SKM-1 (cell line): Measurements from ENCODE around the gene SLC24A3.

ENCODE experiments used
- DNase-seq: peaks from one replicate; lab custom pipeline; 2025; ENCODE audit not compliant: unreplicated experiment; lab: John Stamatoyannopoulos, UW

Gene SLC24A3

GRCh38 chr20:19380211-19380610 lies 167.8 kb downstream of the SLC24A3 start:
- no peak for DNase-seq

DNA sequence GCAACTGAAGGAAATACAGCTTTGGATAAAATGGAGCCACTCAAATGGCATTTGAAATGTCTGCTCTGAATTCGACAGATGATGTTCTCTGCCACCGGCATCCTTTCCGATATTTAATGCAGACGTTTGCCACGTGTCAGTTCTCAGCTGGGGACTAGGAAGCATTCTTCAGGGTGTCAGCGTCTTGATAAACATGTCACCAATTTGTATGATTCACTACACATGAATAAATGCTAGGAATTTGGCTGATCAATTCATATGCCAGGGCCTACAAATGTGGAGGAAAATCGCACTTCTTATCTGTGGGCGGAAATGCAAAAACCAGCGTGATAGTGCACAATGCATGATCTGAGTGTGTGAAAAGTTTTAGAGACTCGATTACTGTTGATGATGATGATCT lies 169.5 kb downstream of the SLC24A3 start:
- no peak for DNase-seq

DNA sequence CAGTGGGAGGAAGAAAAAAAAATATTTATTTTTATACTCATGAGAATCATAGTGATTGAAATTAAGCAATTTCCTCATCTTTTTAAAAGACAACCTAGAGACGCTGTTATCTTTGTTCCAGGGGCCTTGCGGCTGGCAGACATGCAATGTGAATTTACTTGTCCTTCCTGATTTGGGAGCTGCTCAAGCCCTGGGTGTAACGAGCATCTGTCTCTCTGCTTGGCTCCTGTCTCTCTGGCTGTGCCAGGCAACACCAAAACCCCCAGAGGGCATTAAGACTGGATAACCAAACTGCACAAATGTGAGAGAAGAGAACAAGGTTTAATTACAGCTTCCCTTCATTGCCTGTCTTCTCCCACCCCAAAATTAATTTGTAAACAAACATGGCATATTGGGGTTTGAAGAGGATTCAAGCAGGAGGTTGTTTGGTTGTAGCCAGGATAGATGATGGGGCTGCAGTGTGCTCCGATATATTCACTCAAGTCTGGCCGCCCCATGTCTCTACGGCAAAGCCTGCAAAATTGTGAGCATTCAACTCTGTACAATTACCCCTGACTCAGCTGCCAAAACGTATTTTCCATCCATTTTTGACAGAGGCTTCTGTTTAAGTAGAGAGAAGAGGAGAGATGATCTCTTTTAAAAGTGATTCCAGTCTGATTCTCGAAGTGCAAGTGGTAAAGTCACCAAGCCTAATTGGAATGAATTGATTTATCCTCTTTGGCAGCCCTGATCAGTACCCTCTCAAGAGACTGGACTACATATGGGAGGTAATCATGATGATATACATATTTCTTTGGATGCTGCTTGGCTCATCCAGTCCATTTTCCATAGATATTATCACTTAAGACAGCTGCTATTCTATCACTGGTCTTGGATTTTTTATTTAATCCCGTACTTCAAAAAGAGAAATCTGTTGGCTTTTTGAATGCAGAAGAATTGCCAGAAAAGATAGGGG lies 170.2 kb downstream of the SLC24A3 start:
- no peak for DNase-seq

GRCh38 chr20:19384940-19385339 lies 172.5 kb downstream of the SLC24A3 start:
- DNase-seq = no peak

DNA sequence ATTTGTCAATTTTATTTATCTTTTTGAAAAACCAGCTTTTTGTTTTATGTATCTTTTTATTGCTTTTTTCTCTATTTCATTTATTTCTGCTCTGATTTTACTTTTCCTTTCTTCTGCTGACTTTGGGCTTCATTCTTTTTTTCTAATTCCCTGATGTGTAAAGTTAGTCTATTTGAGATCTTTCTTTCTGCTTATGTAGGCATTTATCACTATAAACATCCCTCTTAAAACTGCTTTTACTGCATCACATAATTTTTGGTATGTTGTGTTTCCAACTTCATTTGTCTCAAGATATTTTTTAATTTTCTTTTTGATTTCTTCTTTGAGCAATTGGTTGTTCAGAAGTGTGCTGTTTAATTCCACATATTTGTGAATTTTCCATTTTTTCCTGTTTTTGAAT lies 174.8 kb downstream of the SLC24A3 start:
- no peak for DNase-seq

DNA sequence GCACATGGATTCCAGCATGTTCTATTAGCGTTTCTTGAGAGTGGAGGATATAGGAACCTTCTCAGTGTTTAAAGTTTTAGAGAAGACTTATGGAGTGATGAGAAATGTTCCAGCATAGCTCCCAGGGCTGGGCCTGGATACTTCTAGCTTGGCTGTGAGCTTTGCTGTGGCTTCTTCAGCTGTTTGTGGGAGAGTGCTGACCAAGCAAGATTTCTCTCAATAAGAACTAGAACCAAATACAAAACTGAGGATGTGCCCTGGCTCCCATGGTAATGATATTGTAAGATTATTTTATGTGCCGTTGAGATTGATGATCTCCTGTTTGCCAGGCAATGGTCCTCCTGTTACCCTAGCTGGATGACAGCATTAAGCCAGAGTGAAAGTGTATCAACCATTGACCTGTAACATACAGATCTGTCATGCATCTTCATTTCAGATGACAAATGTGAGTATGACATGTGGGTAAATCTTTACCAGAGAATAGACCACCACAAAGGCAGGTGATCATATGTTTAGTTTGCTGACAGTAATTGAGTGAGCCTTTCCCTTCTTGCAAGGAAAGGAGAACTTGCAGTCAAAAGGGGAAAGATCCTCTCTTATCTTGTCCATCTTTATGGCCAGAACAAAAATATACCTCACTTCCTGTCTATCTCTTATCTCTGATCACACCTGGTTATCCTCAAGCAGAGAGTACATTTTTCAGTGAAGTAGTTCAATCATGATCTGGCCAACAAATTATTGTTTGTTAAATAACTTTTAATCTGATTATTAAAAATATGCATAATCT lies 180.1 kb downstream of the SLC24A3 start:
- no peak for DNase-seq

- no peak for DNase-seq
These were observed 184.1 kb downstream of the SLC24A3 start for GRCh38 chr20:19396460-19397081.

GRCh38 chr20:19397226-19397625 lies 184.8 kb downstream of the SLC24A3 start:
- no peak for DNase-seq

DNA sequence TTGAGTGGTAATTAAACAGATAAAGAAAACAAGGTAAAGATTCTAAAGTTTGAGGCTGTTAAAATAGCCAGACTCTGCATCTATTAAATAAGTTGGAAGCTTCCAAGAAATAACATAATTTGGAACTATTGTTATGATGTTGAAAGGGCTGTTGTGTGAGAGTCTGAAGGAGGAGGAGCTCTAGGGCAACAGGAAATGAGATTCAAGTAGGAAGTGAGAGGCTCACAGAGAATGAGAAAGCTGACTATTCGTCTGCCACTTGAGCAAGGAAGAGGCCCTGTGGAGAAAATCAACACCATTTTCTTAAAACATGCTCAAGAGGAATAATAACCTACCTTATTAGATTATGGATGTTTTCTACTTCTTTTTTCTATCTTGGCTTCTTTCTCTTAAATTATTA lies 185.2 kb downstream of the SLC24A3 start:
- no peak for DNase-seq

- DNase-seq = no peak
These were observed 188.7 kb downstream of the SLC24A3 start for GRCh38 chr20:19401096-19401495.

GRCh38 chr20:19403549-19403948 lies 191.1 kb downstream of the SLC24A3 start:
- DNase-seq = no peak

DNA sequence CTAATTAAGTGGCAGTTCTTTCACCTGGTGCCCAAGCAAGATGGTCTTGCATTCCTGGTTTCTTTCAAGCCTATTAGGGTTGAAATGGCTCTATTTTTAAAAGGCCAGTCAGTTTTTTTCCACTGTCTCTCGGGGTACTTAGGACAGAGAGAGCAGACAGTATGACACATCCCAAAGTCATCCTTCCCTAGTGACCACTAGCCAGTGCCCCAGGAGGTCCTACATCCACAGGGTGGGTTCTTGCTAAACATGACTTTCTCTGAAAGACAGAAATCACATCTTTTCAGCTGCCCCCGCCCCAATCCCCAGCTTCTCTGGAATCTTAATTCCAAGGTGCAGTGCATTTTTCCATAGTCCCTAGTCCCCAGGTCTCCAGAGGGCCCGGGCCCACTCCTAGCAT lies 192.4 kb downstream of the SLC24A3 start:
- DNase-seq = no peak

DNA sequence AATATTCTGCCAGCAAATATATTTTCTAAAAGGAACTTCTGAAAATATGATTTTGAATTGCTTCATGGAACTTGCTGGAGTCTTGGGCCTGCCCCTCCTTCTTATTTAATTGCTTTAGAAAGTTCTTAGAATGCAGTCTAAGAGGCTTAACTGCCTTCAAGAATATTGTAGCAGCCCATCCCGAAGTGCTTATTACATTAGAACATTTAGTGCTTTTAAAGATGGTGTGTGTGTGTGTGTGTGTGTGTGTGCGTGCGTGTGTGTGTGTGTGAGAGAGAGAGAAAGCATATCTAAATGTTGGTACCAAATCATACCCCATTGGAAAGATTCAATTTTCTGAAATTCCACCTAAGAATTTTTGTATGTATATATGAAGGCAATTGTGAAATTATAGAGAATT lies 193.5 kb downstream of the SLC24A3 start:
- no peak for DNase-seq

- no peak for DNase-seq
These were observed 193.9 kb downstream of the SLC24A3 start for GRCh38 chr20:19406381-19406780.

DNA sequence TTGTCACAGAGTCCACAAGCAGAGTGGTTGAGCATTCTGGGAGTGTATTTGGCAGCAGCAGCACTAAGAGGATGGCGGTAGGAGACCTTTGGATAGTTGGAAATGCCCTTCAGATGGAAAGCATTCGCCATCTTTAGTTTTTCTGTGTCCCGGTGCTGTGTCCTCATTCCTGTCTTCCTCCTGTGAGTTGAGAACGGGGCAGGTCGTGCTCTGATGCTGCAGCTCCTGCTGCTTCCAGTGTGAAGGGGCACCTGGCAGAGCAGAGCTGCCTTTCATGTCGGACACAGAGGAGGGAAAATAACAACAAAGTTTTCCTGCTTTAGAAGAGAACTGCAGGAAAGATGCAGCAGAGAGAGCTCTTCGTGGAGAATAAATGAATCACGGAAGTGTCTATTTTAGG lies 194.8 kb downstream of the SLC24A3 start:
- DNase-seq = no peak

DNA sequence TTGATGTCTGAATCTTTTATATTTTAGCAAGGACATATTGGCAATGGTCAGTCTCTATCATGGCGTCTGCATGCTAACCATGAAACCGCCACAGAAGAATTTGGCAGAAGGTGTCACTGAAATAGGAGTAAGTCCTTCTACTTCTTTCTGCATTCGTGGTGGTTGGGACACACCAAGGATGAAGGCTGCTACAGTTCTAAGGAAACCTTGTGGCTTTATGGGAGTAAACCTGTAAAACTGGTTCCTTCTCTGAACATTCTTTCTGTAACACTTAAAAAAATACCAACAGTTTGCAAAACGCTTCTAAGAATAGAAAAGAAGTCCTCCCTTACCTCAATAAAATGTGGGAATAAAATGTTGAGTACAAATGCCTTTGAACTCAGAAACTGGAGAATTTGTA lies 195.3 kb downstream of the SLC24A3 start:
- no peak for DNase-seq

- no peak for DNase-seq
These were observed 196.5 kb downstream of the SLC24A3 start for GRCh38 chr20:19408971-19409370.

DNA sequence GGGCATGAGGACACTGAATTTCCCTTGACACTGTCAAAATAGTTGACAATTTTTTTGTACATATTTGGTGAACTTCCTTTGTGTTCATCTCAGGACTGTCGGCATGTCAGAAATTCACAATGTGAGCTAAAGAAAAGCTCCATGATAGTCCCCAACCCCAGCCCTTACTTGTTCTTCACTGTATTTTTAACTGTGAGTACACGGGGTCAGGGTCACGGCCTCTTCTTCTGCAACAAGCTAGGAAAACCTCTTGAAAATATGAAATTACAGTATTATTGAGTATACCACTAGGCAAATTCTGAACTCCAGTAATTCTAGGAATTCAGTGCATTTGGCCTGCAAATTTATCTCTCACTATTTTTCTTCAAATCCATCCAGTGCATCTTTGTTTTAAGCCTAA lies 199.4 kb downstream of the SLC24A3 start:
- no peak for DNase-seq

GRCh38 chr20:19412254-19412653 lies 199.8 kb downstream of the SLC24A3 start:
- no peak for DNase-seq

DNA sequence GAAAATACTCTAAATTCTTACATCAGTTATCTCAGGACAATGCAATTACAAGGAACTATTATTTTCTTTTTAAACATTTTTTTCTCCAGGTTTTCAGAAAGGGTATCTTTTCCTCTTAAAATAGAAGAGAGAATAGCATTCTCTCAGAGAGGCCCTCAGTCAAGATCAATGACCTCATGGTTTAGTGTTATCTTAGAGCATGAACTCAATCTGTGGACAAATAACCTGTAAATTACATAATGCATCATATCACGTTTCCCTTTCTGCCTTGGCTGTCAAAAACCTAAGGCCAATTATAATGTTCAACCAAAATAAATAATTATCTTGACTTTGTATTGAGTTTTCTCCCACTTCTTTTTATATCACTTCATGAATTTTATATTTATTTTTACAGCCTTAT lies 202.2 kb downstream of the SLC24A3 start:
- DNase-seq = no peak

DNA sequence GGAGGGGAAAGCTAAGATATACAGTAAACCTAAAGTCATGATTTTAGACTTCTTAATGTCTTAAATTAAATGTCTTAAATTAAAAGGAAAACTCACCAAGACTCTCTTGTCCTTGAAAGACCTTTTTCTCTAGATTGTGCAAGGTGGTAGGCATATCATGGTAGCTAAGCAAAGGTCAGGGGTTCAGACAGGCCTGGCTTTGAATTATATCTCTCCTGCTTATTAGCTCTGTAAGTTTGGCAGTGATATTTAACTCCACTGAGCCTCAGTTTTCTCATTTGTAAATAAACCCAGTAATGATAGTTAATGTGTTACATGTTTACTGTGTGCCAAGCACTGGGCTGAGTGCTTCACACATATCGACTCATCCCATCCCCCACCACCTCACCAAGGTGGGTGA lies 203.3 kb downstream of the SLC24A3 start:
- no peak for DNase-seq

- DNase-seq = no peak
These were observed 204.2 kb downstream of the SLC24A3 start for GRCh38 chr20:19416627-19417026.
